Ascending aorta (tissue), 2 donors: ENCODE data around the gene ASAP2. TPM values are rescaled to one million over a fixed set of nuclear protein-coding genes. Genes with fewer than 3 reads are reported as not detected.
A peak's percentile ranks its signal among the peaks of the same experiment; 100 is the strongest.

Source experiments
- DNase-seq, 2 donors: peaks; one replicate each; pipeline ENCODE4 v3.0.0-alpha.2; 2019; ENCODE audit warnings: low spot score in 2 of 2
- H3K27ac ChIP-seq, 2 donors: fragments of 200-600 bp; sonication (generic); one replicate each; pipeline ENCODE4 v1.5.1; 2016 to 2017; ENCODE audit warnings: mild to moderate bottlenecking in 1 of 2
- H3K27me3 ChIP-seq: fragments of 200-600 bp; sonication (generic); one replicate; pipeline ENCODE4 v1.5.1; 2017
- H3K36me3 ChIP-seq, 2 donors: fragments of 200-600 bp; sonication (generic); one replicate each; pipeline ENCODE4 v1.5.1; 2016
- H3K4me1 ChIP-seq, 2 donors: fragments of 200-600 bp; sonication (generic); one replicate each; pipeline ENCODE4 v1.5.1; 2016 to 2017; ENCODE audit warnings: mild to moderate bottlenecking in 1 of 2
- H3K4me3 ChIP-seq, 2 donors: fragments of 200-600 bp; sonication (generic); one replicate each; pipeline ENCODE4 v1.5.1; 2016 to 2017; ENCODE audit warnings: mild to moderate bottlenecking in 1 of 2
- H3K9me3 ChIP-seq, 2 donors: fragments of 200-600 bp; sonication (generic); one replicate each; pipeline ENCODE4 v1.5.1; 2016
- intact Hi-C: fragments of 100-400 bp; cut with DNase I; formaldehyde crosslinking; loops from one replicate; pipeline ENCODE4 v1.15.1; 2023
- total RNA-seq: library from RNA; depleted of rRNA; stranded (reverse); fragments of >200 nt; gene quantifications from one replicate; pipeline ENCODE4 v1.1.0, GENCODE V29; 2016
- TF ChIP-seq, protein P1 (sequence below), 3 experiments: fragments of 200-600 bp in 2 of 3; fragments of 450-650 bp in 1 of 3; sonication (generic) in 2 of 3; IDR thresholded peaks; one replicate each; pipeline ENCODE4 v1.5.1; 2016 to 2019; ENCODE audit warnings: antibody characterized with exemption in 3 of 3, mild to moderate bottlenecking in 1 of 3, moderate library complexity in 1 of 3

ASAP2 gene
- total RNA-seq, 1 donor from 2014 or later, result 56.9 TPM

- H3K4me1 ChIP-seq, result no peaks in the 10 kb centered on the region
- H3K4me3 ChIP-seq, result no peak overlapping the region
- TF ChIP-seq, protein P1, sequence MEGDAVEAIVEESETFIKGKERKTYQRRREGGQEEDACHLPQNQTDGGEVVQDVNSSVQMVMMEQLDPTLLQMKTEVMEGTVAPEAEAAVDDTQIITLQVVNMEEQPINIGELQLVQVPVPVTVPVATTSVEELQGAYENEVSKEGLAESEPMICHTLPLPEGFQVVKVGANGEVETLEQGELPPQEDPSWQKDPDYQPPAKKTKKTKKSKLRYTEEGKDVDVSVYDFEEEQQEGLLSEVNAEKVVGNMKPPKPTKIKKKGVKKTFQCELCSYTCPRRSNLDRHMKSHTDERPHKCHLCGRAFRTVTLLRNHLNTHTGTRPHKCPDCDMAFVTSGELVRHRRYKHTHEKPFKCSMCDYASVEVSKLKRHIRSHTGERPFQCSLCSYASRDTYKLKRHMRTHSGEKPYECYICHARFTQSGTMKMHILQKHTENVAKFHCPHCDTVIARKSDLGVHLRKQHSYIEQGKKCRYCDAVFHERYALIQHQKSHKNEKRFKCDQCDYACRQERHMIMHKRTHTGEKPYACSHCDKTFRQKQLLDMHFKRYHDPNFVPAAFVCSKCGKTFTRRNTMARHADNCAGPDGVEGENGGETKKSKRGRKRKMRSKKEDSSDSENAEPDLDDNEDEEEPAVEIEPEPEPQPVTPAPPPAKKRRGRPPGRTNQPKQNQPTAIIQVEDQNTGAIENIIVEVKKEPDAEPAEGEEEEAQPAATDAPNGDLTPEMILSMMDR (IDR thresholded peaks at IDR 0.05), result no peak
- peak overlapping the region in 1 of 2 donors; percentile 11 for H3K27ac ChIP-seq
- no peaks in the 10 kb centered on the region for H3K9me3 ChIP-seq
- intact Hi-C loops, result no loop called here
- H3K36me3 ChIP-seq, result peaks cover 53 to 82% of the 10 kb centered on the region in 2 donors
- DNase-seq, result peak in 1 of 2 donors; percentile 35
- H3K27me3 ChIP-seq, result no peaks in the 10 kb centered on the region
Observed at GRCh38 chr2:9400268-9401058, 193.9 kb downstream of the ASAP2 start.

- DNase-seq, result peak in 1 of 2 donors; percentile 56
- H3K4me1 ChIP-seq, result no peaks in the 10 kb centered on the region
Observed at GRCh38 chr2:9401059-9401547, 194.5 kb downstream of the ASAP2 start.

GRCh38 chr2:9401646-9402371 lies 195.2 kb downstream of the ASAP2 start:
- Histone ChIP-seq H3K4me3 (no peak overlapping the region), H3K27me3 (no peaks in the 10 kb centered on the region), H3K4me1 (no peaks in the 10 kb centered on the region), H3K27ac (no peak overlapping the region), H3K36me3 (peaks cover 59 to 79% of the 10 kb centered on the region in 2 donors), H3K9me3 (no peaks in the 10 kb centered on the region)
- intact Hi-C loops, result no loop called here
- DNase-seq, result peak in 1 of 2 donors; percentile 39
- TF ChIP-seq, protein P1 (IDR thresholded peaks at IDR 0.05), result no peak

More at GRCh38 chr2:9401059-9401547, 194.5 kb downstream of the ASAP2 start:
- no peaks in the 10 kb centered on the region for H3K9me3 ChIP-seq
- no peaks in the 10 kb centered on the region for H3K27me3 ChIP-seq
- H3K36me3 ChIP-seq, result peaks cover 57 to 81% of the 10 kb centered on the region in 2 donors
- intact Hi-C loops, result no loop called here
- H3K27ac ChIP-seq, result peak overlapping the region in 1 of 2 donors; percentile 11
- TF ChIP-seq, protein P1 (IDR thresholded peaks at IDR 0.05), result no peak
- no peak overlapping the region for H3K4me3 ChIP-seq

GRCh38 chr2:9403924-9404323 lies 197.3 kb downstream of the ASAP2 start:
- H3K4me3 ChIP-seq, result no peak overlapping the region
- TF ChIP-seq, protein P1 (IDR thresholded peaks at IDR 0.05), result no peak
- H3K36me3 ChIP-seq, result peaks cover 65 to 69% of the 10 kb centered on the region in 2 donors
- H3K27me3 ChIP-seq, result no peaks in the 10 kb centered on the region
- H3K27ac ChIP-seq, result no peak overlapping the region
- intact Hi-C loops, result no loop called here
- no peaks in the 10 kb centered on the region for H3K9me3 ChIP-seq
- DNase-seq, result no peak
- no peaks in the 10 kb centered on the region for H3K4me1 ChIP-seq

DNA sequence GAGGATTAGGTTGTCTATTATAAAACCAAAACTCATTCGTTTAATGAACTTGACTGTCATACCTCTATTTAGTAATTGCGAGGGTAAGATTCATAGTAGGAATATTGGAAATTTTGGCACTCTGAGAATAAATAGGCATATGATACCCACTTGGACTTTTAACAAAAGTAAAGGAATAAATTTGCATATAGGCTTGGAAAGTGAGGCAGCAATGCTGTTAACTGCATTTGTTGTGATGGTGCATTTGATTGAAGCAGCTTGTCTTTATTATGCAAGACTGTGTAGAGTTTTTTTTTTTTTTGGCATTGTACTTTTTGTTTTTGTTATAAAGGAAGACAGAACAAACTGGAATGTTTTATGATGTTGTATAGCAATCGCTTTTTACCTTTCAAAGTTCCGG lies 197.8 kb downstream of the ASAP2 start:
- no peak for DNase-seq
- TF ChIP-seq, protein P1 (IDR thresholded peaks at IDR 0.05), result no peak
- Histone ChIP-seq H3K4me1 (no peaks in the 10 kb centered on the region), H3K36me3 (peaks cover 63 to 64% of the 10 kb centered on the region in 2 donors), H3K27me3 (no peaks in the 10 kb centered on the region), H3K27ac (no peak overlapping the region), H3K9me3 (no peaks in the 10 kb centered on the region), H3K4me3 (no peak overlapping the region)
- intact Hi-C loops, result no loop called here
